CMK (cell line): ENCODE data around the gene MAGI1.

Experiments used
- DNase-seq: peaks from one replicate; pipeline ENCODE4 v3.0.0-alpha.2; 2010; ENCODE audit warnings: low read depth

Gene MAGI1

DNA sequence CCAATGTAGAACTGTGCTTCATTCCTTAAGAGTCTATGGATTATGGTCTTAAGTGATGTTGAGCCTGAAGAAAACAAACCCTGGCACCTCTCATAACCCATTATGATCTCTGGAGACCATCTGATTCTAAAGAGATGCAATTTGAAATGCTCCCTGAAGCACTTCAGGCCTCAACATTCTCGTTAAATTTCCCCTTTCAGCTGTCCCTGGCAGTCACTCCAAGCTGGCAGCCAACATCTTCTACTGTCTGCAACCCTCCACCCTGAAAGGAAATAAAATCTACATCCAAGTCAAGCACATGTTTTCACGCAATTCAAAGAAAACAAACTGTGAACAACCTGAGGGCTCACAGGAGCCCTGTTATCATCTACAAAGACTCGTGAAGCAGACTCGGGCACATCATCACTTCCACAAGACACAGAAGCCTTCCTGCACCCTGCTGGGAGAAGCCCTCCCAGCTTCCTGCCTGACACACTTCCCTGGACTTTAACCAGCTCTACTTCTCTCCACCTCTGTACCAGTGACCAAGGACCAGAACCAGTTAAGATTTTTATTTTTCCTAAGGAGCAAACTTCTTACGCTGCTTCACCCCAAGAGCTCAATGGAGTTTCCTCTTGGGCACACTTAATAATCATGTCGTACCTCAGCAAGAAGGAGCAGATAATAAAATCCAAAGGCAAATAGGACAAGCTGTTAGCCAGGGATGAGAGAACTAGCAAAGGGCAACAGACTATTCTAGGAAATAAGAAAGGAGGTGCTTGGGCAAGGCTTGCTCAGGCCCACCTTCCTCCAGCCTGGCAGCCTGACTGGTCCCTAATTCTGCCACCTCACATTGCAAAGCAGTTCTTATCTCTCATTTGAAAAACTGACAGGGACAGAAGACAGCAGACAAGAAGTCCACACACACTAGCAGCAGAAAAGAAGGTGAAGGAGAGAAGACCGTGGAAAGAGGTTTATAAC is 67.1 kb downstream of the MAGI1 start:
- DNase-seq = no peak

DNA sequence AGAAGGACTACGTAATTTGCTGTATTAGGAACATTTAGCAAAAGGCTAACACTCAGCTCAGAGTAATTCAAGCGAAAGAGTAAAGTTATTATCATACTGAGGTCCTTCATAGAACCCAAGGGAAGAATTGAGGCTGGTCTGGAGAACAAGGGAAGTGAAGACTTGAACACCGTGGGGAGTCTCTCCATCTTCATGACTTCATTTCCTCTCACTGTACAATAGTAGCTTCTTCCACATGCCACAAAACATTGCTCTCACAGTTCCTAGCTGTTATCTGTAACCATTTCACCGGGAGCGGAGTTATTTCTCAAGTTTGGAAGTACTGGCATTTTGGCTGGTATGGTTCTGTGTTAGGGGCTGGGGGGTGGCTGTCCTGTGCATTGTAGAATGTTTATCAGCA is 69.7 kb downstream of the MAGI1 start:
- DNase-seq = no peak

- DNase-seq = no peak
Measured at GRCh38 chr3:65967451-65967850, 71.3 kb downstream of the MAGI1 start.

DNA sequence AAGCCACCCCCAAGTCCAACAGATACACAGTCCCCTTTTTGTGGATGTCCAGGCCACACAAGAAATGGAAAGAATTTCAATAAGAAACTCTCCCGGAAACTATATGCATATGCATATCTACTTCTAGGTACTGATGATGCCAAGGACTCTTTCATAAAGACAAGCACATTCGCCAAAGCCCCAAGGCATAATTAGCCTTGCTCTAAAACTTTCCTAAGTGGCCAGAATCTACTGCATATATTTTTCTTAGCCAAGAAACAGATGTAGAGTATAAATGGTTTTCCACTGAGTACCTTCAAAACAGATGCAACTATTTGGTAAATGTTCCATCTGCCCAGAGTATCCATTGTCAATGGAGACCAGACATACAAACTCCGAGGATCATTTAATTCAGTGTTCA is 73.9 kb downstream of the MAGI1 start:
- no peak for DNase-seq

- no peak for DNase-seq
Measured at GRCh38 chr3:65963787-65964677, 74.7 kb downstream of the MAGI1 start.

DNA sequence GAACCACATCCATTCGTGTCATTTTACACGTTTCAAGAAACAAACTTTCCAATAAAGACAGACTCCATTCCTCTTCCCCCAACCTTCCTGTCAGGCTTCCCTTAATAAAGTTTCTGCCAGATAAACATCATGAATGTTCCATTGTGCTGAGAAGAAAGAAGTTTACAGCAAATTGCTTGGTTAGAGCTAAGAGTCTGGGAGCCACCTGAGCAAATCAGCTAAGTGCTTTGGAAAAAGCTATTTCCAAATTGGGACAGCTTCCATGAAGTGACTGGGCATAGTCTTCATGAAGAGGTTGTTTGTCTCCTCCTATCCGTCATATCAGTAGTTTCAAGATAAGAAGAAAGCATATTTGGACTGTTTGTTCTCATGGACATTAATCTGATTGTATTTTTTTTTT is 77.0 kb downstream of the MAGI1 start:
- no peak for DNase-seq

DNA sequence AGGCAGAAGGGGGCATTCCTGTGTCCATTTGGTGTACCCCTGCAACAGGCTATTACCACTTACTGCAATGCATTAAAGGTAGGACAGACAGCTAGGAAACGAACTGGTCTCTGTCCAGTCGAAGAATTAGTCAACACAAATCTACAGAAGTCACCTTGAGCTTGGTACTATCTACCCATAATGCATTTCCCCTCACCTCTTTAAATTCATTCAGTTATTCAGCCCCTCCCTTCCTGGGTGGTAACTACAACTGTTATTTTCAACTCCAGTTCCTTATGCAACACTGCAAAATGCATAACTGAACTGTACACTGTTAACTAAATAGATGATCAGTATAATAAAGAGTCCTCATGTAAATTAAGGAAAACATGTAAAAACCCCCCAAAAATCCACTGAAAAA is 77.6 kb downstream of the MAGI1 start:
- DNase-seq = no peak

- DNase-seq = no peak
Measured at GRCh38 chr3:65960087-65960486, 78.6 kb downstream of the MAGI1 start.

- no peak for DNase-seq
Measured at GRCh38 chr3:65958216-65958615, 80.5 kb downstream of the MAGI1 start.

GRCh38 chr3:65955792-65956477 is 82.8 kb downstream of the MAGI1 start:
- DNase-seq = no peak

DNA sequence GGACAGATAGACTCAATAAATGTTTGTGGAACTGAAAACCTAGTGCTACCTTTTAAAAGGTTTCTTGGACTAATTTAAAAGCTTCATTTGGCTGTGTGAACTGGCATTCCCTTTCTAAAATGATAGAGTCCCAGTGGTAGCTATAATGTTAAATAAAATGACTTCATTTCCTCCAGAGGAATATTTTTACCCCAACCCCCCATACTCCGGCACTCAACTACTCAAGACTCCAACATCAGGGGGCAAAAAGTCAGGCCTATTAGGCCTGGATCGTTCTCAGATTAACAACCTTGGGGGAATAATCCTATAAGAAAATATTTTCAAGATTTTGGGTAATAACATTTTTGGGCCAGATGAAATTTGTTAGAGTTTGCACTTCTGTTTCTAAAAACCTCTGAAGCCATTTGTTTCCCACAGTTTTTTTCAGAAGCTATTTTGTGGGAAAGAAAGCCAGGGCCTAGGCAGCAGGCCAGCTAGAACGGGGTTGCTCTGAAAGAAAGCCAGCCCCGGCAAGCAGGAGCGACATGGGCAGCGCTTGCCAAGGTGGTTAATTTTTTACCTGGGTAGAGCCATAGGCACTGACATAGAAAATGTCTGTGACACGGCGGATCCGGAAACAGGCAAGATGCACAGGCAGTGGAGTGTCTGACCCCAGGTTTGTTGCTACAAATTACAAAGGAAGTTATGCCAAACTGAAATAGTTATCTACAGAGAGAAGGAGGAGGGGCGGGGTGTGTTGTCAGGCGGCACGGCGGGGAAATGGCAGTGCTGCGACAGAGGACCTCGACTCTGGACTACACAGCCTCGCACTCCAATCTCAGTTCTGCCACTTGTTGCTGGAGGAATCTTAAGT is 84.6 kb downstream of the MAGI1 start:
- DNase-seq = no peak

DNA sequence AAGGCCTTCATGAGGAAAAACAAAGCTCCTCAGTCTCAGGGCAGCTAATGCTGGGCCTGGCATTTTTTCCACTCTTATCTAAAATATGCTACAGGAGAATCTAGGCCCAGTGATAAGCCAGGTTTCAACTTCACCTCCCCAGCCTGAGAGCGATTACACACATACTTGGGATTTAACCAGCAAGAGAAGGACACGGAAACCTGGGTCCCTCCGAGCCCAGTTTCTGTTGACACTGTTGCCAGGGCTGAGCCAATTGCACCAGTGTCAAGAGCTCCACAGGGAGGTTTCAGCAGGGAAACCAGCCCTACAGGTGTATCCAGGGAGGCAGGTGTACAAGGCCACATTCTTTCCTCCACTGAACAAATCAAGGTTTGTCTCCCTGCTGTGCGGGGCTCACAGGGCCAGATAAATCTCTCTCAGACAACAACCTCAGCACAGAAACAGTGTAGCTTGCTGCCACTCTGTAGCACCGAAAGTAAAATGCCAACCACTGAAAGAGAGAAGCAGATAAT is 85.4 kb downstream of the MAGI1 start:
- DNase-seq = no peak

DNA sequence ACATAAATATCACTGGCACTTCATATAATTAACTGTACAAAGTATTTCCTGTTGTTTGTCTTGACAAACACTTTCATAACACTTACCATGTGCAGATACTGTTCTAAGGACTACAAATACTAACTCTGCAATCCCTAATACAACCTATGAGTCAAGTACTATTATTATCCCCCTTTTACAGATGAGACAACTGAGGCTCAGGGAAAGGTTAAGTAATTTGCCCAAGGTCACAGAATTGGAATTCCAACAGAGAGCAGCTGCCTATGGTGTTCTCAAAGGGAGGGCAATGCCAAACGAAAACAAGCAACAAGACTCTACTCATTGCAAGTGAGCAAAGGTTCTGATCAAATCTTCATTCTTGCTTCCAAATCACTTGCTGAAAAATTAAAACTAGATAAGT is 85.9 kb downstream of the MAGI1 start:
- DNase-seq = no peak

- DNase-seq = no peak
Measured at GRCh38 chr3:65951836-65952505, 86.7 kb downstream of the MAGI1 start.

- DNase-seq = no peak
Measured at GRCh38 chr3:65950340-65951326, 88.1 kb downstream of the MAGI1 start.

GRCh38 chr3:65948841-65949573 is 89.7 kb downstream of the MAGI1 start:
- DNase-seq = no peak

DNA sequence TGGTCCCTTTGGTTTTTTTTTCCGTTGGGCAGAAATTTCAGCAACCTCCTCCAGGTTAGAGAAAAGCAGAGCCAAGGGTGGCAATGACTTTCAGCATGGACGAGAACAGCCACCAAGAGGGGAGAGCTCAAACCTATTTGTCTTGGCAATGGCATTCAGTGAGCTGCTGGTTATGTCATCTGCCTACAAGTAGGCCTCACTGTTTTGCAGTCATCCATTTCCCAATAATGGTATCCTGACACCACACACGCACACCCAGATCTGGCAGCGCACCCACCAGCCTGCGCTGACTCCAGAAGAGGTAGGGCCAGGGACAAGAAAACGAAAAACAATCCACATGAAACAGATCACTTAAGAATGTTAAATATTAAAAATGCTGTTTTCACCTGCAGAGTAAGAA is 92.3 kb downstream of the MAGI1 start:
- no peak for DNase-seq

GRCh38 chr3:65945953-65946352 is 92.8 kb downstream of the MAGI1 start:
- no peak for DNase-seq

- no peak for DNase-seq
Measured at GRCh38 chr3:65945480-65945879, 93.2 kb downstream of the MAGI1 start.
